GM19467 (cell line): Measurements from ENCODE around the gene LTB4R.
A peak's percentile ranks its signal among the peaks of the same experiment; 100 is the strongest.
"Not testable (repeated sequence)": the region's sequence is repeated elsewhere in the genome, so short reads cannot be mapped to it uniquely, and the experiment has no call there.

Experiments
- ATAC-seq: cut with Tn5 transposase; IDR thresholded peaks from one replicate; pipeline ENCODE4 v1.9.1; 2021; ENCODE audit warnings: mild to moderate bottlenecking, moderate library complexity; ENCODE audit not compliant: unreplicated experiment

Gene LTB4R

DNA sequence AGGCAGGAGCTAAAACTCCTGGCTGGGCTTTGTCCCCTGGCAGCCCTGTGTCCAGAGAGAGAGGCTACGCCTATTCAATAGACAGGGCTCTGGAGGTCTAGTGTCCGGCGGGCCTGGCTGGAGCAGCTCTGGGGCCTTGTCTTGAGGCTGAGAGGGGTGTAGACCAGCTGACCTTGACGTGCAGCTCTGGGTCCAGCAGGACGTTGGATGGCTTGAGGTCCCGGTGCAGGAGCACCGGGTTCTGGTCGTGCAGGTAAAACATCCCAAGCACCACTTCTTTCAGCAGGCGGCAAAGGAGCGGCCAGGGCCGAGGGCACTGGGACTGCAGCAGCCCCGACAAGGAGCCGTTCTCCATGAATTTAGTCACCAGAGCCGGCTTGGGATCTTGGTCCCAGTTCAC, 27.5 kb downstream of the LTB4R start:
- ATAC-seq: no peak

DNA sequence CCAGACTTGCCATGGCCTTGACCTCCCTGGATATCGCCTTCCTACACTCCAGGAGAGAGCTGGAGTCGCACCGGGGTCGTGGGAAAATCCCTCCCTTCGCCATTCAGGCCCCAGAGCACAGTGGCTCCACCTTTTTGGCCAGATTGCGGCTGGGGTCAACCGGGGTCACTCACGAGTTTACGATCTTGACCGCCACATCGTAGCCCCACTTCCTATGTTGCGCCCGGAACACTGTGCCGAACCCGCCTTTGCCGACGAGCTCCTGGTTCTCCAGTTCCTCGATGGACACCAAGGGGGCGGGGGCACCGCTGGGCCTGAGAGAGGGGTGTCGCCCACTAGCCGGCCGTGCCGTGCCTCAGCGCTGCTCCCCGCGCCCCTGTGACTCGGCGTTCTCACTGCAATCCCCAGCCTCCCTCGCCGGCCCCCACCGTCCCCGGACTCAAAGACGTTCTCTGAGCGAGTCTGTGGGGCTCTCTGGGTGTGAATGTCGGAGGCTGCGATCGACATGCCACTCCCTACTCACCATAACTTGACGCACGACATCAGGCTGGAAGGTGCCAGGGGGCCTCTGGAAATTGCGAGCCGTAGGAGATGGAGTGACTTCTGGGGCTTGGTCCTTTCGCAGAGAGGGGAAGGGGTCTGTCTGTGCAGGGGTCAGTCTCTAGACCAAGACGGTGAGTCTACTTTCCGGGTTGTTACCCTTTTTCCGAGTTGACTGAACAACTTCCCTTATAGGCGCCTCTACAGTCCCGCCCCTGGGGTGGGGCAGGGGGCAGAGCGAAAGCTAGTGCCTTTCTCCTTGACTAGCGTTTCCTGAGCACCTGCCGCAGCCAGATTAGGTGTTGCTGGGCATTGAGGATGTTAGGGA, 28.2 kb downstream of the LTB4R start, which contains the start of gene RIPK3:
TSS of gene RIPK3 (minus strand) at position 708 of the 868 bp plus-strand sequence. CDS start at position 543, 165 bp downstream.
- peak; percentile 84 for ATAC-seq

GRCh38 chr14:24340606-24341005, 29.3 kb downstream of the LTB4R start:
- ATAC-seq: no peak

GRCh38 chr14:24342889-24343288, 31.6 kb downstream of the LTB4R start:
- no peak for ATAC-seq

- no peak for ATAC-seq
Observed at GRCh38 chr14:24343795-24344660, 32.7 kb downstream of the LTB4R start.

DNA sequence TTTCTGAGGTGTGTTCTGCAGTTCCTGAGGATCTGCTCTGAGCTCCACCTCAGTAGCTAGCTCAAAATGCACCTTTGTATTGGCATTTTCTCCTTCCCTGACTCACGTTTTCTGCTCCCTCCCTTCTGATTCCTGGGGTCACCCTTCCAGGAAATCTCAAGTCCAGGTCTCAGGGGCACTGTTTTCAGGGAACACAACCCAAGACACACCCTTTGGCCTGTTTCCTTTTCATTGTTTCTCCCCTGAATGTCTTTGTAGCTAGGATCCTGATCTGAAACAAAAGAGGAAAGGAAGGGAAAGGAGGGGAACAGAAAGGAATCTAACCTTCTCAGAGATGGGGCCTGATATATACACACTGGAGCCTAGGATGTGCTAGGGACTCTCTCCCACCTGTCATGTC, 35.8 kb downstream of the LTB4R start:
- no peak for ATAC-seq

- no peak for ATAC-seq
Observed at GRCh38 chr14:24348186-24348585, 36.9 kb downstream of the LTB4R start.

DNA sequence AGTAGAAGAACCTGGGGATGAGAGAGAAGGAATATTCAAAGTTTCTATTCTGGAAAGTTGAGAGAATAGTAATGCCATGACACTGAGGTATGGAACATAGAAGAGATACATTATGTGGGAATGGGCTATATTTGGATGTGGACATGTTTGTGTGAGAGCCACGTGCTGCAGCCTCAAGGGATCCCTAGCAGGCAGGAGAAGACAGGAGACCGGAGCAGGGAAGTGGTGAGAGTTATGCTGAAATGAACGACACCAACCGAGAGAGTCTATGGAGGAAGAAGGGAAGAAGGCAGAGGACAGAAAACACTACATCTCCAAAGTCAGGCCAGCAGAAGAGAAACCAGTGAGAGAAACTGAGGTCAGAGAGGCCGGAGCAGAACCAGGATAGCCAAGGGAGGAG, 38.4 kb downstream of the LTB4R start:
- ATAC-seq: no peak

- no peak for ATAC-seq
Observed at GRCh38 chr14:24351517-24351916, 40.2 kb downstream of the LTB4R start.

GRCh38 chr14:24353559-24354481, 42.5 kb downstream of the LTB4R start:
- no peak for ATAC-seq

DNA sequence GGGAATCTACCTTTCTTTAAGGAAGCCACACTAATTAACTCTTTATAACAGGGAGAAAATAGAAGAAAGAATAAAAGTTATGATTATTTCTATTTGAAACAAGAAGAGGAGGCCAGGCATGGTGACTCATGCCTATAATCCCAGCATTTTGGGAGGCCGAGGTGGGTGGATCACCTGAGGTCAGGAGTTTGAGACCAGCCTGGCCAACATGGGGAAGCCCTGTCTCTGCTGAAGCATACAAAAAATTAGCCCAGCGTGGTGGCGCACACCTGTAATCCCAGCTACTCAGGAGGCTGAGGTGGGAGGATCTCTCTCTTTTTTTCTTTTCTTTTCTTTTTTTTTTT, 43.2 kb downstream of the LTB4R start:
- ATAC-seq: not testable (repeated sequence)

- ATAC-seq: no peak
Observed at GRCh38 chr14:24355009-24355408, 43.7 kb downstream of the LTB4R start.

GRCh38 chr14:24356208-24356607, 44.9 kb downstream of the LTB4R start:
- no peak for ATAC-seq

GRCh38 chr14:24360281-24360680, 49.0 kb downstream of the LTB4R start:
- no peak for ATAC-seq

DNA sequence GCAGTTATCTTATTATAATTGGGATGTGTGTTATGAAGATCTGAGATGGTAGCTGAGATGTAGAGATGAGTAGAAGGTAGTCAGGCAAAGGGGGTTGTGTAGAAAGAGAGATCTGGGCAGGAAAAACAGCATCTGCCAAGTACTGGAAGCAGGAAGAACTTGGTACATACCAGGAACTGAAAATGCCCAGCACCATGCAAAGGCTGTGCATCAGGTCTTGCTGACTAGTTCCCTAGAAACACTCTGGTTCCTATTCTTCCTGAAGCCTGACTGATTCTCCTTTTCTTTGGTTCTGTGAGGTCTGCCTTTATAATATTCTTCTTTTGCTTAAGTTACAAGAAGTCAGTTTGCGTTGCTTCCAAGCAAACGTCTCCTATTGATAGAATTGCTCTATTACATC, 50.0 kb downstream of the LTB4R start:
- ATAC-seq: no peak

- no peak for ATAC-seq
Observed at GRCh38 chr14:24362241-24362960, 51.1 kb downstream of the LTB4R start.

DNA sequence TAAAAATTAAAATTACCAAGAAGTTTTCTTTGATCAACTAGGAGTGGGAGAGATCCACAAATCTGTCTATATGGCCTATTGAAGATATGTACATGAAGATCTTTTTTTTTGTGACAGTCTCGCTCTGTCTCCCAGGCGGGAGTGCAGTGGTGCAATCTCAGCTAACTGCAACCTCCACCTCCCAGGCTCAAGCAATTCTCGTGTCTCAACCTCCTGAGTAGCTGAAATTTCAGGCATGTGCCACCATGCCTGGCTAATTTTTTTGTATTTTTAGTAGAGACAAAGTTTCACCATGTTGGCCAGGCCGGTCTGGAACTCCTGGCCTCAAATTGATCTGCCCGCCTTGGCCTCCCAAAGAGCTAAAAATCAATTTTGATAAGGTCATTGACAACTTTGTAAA, 52.1 kb downstream of the LTB4R start:
- no peak for ATAC-seq

DNA sequence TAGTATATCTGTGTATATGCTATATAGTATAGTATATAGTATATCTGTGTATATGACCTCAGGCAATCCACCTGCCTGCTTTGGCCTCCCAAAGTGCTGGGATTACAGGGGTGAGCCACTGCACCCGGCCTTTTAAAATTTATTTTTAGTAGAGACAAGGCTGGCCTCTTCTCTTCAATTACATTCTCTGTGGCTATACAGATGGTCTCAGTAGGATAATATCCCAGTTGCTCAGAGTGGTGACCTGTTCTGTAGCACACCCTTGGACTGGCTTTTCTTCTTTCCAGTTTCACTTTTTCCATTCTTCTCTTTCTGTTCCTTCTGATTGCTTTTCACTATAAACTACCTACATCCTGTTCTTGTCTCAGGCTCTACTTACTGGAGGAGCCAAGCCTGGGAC, 53.5 kb downstream of the LTB4R start:
- no peak for ATAC-seq

- no peak for ATAC-seq
Observed at GRCh38 chr14:24365600-24366412, 54.5 kb downstream of the LTB4R start.

- ATAC-seq: no peak
Observed at GRCh38 chr14:24366413-24366720, 55.1 kb downstream of the LTB4R start.
